ENCODE measurements around the gene RAB11A. TPM values are rescaled to one million over a fixed set of nuclear protein-coding genes. Genes with fewer than 3 reads are reported as not detected.
"Not testable (repeated sequence)": the region's sequence is repeated elsewhere in the genome, so short reads cannot be mapped to it uniquely, and the experiment has no call there.

RAB11A gene
- total RNA-seq, 1 donor from 2014 or later, result 703 TPM

DNA sequence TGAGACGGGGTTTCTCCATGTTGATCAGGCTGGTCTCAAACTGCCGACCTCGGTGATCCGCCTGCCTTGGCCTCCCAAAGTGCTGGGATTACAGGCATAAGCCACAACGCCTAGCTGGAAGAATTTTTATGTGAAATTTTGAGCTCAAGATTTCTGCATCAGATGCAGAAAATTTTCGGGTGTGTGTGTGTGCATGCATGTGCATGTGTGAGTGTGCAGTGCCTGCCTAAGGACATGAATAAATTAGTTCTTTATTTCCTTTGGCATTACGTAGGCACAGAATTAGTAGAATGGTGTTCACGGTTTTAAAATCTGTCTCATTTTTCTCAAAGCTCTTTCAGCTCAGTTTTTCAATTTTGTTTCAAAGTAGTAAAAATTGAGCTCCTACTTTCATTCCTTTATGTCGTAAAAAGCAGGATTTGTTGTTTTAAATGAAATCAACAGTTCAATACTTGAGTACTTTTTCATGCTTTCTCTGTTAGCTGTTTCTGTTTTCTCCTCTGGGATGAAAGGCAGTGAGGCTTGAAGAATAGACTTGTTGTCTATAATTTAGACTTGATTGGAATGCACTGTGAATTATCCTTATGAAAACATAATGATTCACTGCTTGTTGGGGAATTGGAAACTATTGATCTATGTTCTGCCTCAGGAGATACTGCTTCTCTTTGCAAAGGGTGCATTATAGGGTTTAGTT, 23.3 kb upstream of the RAB11A start:
- peak; percentile 70 for DNase-seq (ENCODE audit: low read depth)

DNA sequence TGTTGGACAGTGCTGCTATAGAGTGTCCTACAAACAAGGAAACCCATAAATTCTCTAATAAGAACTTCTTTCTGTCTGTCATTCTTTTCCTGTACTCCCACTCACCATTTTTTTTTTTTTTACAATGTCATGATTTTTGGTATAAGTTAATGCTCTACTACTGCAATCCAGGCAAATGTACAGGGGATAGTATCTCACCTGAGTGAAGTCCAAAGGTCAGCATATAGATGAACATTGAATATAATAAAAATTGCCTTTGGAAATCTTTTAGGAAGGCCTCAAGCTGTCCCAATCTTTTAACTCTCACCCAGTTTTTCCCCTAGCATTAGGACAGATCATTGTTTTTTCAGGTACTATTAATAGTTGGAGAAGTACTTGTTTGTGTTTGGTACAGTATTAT, 21.3 kb upstream of the RAB11A start:
- no peak for DNase-seq (ENCODE audit: low read depth)

DNA sequence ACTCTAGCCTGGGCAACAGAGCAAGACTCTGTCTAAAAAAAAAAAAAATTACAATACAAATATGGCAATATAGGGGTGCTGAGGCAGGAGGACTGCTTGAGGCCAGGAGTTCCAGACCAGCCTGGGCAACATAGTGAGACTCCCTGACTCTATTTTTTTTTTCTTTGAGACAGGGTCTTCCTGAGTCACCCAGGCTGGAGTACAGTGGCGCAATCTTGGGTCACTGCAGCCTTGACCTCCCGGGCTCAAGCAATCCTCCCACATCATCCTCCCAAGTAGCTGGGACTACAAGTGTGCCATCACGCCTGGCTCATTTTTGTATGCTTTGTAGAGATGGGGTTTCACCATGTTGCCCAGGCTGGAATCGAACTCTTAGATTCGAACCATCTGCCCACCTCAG, 17.3 kb upstream of the RAB11A start:
- DNase-seq (ENCODE audit: low read depth), result no peak

DNA sequence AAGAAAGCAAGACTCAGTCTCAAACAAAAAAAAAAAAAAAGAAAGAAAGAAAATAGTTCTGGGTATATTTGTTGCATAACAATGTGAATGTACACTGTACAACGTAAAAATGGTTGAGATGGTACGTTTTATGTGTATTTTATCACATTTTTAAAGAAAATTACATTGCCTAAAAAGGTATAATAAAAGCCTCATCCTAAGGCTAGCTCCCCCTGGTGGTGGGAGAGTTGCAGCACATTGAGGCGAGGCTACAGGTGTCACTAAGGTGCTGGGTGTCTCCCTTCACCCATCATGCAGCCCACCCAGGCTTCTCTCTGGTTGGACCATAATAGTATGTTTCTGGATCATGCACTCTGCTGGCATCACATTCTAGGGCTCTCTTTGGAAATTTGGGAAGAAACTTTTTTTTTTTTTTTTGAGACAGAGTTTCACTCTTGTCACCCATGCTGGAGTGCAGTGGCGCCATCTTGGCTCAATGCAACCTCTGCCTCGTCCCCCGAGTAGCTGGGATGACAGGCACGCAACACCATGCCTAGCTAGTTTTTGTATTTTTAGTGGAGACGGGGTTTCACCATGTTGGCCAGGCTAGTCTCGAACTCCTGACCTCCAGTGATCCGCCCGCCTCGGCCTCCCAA, 12.4 kb upstream of the RAB11A start:
- peak; percentile 46 for DNase-seq (ENCODE audit: low read depth)

DNA sequence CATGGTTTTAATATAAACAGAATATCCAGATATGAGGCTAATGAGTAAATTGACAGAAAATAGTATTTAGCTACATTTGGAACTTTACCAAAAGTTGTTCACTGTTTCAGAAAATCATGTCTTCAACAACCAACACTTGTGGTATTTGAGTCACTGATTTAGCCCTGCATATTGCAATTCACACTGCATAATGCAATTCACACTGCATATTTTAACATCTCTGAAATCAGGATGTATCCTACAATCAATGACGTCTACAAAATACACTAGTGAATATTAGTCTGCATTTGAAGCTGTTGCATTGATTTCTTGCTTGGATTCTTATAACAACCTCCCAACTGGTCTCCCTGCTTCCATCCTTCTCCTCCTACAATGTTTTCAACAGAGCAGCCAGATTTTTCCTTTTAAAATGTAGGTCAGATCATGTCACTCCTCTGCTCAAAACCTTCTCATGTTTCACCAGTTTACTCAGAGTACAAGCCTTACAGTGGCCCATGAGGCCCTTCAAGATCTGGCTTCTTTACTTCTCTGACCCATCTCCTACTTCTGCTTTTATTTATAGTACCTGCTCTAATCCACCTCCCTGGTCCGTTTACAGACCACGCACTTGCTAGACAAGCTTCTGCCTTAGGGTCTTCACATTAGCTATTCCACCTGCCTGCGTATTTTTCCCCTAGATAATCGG, 11.4 kb upstream of the RAB11A start:
- DNase-seq (ENCODE audit: low read depth), result no peak

DNA sequence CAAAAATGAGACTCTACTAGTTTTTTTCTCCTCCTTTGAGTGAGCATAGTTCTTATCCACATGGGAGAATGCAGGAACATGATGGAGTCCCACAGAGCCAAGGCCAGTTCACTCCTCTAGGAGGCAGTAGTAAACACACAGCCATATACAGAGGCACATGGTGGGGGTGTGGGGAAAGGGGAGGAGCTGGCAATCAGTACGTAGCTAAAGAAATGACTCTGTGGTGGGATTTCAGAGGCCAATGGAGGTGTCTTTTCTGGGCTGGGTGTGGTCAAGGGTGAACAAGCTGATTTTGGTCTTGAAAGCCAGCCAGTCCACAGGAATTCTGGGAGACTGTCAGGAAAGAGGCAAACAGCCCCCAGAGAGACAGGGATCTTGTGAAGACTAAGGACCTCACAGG, 6.6 kb upstream of the RAB11A start:
- DNase-seq (ENCODE audit: low read depth), result peak; percentile 66

DNA sequence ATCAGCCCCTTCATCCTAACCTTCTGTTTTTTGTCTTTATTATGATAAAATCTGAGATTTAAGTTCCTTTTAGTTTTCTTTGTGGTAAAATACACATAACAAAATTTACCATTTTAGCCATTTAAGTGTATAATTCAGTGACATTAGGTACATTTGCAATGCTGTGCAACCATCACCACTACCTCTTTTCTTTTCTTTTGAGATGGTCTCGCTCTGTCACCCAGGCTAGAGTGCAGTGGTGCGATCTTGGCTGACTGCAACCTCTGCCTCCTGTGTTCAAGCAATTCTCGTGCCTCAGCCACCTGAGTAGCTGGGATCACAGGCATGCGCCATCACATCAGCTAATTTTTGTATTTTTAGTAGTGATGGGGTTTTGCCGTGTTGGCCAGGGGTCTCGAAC, 6.2 kb upstream of the RAB11A start:
- no peak for DNase-seq (ENCODE audit: low read depth)

DNA sequence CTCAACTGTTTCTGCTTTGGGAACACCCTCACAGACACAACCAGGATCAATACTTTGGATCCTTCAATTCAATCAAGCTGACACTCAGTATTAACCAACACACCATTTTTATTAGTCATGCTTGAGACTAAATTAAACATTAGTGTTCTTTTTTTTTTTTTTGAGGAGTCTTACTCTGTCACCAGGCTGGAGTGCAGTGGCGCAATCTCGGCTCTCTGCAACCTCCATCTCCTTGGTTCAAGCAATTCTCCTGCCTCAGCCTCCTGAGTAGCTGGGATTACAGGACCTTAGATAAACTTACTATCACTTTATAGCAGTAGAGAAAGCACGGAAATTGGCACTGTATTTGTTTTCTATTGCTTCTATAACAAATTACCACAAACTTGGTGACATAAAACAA, 2.0 kb upstream of the RAB11A start:
- DNase-seq (ENCODE audit: low read depth), result peak; percentile 16

DNA sequence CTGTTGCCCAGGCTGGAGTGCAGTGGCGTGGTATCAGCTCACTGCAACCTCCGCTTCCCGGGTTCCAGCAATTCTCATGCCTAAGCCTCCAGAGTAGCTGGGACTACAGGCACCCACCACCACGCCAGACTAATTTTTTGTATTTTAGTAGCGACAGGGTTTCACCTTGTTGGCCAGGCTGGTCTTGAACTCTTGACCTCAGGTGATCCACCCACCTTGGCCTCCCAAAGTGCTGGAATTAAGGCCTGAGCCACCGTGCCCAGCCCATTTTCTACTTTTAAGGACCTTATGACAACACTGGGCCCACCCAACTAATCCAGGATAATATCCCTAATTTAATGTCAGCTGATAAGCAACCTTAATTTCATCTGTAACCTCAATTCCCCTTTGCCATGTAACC, 1.4 kb upstream of the RAB11A start:
- not testable (repeated sequence) for DNase-seq (ENCODE audit: low read depth)

DNA sequence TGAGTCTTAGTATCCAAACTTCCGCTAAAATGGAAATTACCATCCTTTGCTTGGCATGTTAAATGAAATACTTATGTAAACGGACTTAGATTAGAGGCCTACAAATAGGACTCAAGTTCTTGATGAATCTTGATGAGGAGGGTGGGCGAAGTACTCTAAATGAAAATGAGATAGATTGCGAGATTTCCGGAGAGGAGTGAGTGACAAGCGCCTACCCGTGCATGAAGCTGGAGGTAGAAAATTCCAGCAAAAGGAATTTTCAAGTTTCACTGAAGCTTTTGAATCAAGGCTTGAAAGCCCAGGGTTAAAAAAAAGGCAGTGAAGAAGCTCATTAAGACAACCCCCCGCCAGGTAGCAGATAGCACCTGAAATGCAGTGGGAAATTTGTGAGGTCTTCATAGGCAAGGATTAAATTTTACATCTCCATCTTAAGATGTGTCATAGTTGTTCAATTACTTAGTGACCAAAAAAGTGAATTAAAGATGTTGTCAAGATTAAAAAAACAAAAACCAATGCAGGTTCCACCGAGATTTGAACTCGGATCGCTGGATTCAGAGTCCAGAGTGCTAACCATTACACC, 655 bp upstream of the RAB11A start:
- DNase-seq (ENCODE audit: low read depth), result no peak

DNA sequence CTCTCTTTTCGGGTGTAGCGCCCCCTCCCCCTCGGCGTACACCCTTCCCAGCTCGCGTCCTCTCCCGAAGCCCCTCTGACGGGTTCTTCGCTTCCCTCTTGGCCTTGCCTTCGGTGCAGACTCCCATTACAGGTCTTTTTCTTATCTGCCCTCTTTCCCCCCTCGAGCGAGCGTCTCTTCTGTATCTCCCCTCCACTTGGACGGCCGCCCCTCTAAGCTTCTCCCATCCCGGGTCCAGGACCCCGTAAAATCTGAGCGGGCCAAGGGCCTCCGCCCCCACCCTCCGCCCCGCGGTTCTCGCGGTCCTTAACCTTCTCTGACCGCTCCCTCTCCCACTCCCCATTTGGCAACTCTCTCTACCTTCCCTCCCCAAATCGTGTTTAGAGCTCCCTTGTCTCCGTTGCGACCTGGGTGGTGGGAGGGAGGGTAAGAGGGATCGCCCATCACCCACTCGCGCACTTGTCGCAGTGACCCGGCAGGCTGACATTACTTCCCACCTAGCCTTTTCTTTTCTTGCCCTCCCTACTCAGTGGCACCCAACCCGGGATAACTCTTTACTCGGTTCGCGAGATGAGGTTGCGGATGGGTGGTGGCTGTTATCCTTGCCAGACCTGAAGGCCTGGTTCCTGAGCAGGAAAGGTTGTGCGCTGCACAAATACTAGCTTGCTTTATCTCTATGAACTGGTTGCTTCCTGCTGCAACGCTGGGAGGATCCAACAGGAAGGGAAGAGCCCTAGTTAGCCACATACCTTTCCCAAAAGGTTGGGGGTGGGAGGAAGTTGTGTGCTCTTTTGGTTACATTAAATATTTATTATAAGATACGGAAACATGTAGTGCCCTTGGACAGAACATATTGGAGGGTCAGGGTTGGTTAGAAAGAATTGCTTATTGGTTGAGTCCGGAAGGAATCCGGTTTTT, 922 bp downstream of the RAB11A start:
- peak; percentile 46 for DNase-seq (ENCODE audit: low read depth)

DNA sequence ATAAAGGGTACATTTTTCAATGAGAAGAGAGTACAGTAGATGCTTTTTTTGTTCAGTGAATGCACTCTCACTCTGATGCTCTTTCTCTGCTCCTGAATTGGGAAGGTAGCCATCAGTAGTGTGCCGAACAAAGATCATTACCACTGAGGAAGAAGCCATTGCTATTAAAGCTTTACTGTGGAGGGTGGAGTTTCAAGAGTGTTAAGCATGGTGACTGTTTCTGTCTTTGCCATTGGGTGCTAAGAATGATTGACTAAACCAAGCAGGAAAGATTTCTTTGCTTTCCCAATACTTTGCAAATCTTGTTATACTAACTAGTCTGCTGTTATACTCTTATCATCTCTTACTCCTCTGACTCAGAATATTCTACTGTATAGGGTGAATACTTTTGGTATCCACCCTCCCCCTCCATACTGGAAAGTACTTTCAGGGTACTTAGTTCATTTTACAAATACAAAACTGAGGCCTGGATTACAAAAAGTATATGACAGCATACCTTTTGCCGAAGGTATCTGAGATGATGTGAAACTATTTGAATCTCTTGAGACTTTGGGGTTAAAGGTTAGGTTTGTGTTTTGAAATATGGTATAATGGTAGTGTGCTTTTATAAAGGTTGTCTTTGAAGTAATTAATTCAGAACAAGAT, 1.7 kb downstream of the RAB11A start:
- DNase-seq (ENCODE audit: low read depth), result peak; percentile 82

DNA sequence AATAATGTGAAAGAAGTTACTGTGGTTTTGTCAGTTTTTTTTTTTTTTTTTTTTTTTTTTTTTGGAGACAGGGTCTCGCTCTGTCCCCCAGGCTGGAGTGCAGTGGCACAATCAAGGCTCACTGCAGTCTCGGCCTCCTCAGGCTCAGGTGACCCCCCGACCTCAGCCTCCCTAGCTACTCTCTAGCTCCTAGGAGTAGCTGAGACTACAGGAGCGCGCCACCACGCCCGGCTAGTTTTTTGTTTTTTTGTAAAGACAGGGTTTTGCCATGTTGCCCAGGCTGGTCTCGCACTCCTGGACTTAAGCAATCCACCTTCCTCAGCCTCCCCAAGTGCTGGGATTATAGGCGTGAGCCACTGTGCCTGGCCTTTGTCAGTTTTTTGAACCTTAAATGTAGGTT, 2.6 kb downstream of the RAB11A start:
- DNase-seq (ENCODE audit: low read depth), result not testable (repeated sequence)

DNA sequence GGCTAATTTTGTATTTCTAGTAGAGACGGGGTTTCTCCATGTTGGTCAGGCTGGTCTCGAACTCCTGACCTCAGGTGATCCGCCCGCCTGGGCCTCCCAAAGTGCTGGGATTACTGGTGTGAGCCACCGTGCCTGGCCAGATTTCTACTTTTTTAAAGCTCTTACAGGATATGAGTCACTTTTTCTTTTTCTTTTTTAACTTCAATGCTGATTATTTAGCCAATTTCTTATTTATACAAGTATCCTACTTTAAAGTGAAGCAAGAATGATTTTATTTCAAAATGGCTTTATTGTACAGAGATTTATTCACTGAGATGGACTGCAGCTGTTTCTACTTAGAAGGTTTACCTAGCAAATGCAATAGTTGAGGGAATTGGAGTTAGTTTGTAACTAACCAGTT, 3.3 kb downstream of the RAB11A start:
- DNase-seq (ENCODE audit: low read depth), result peak; percentile 15

DNA sequence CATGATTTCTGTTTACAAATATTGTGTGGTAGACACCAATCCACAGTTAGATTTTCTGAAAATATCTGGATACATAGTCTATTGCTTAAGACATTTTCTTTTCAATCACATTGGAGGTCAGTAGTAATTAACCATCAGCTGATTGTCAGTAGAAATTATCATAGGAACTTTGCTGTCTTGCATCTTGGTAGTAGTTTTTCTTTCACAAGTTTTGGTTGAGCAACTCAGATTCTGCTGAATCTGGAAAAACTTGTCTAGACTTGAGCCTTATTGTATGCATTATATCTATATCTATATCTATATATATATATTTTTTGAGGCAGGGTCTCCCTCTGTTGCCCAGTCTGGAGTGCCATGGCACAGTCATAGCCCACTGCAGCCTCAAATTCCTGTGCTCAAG, 4.0 kb downstream of the RAB11A start:
- DNase-seq (ENCODE audit: low read depth), result no peak

DNA sequence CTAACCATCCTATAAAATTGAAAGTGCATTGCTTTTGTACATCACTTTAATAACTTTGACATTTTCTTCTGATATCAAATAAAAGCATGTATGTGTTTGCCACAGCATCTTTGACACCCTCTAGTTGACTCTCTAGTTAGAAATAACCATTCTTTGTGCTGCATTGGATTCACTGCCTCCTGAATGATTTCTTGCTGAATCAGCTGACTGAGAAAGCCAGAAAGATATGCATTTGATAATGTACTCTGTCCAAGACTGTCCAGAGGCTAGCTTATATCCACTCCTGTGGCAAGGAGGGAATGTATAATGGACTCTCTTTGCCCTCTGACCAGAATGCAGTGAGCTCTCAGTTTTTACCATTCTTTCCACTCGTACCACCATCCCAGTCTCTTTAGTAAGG, 6.2 kb downstream of the RAB11A start:
- no peak for DNase-seq (ENCODE audit: low read depth)

DNA sequence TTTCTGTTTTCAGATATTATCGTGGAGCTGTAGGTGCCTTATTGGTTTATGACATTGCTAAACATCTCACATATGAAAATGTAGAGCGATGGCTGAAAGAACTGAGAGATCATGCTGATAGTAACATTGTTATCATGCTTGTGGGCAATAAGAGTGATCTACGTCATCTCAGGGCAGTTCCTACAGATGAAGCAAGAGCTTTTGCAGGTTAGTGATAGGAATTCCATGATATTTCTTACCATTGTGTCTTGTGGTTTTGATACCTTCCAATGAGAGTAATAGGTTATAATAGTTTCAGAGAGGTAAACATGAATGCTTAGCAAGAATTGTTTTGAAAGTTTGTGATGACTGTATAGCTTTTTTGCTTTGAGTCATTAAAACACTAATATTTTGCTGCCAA, 8.5 kb downstream of the RAB11A start:
- DNase-seq (ENCODE audit: low read depth), result peak; percentile 13

DNA sequence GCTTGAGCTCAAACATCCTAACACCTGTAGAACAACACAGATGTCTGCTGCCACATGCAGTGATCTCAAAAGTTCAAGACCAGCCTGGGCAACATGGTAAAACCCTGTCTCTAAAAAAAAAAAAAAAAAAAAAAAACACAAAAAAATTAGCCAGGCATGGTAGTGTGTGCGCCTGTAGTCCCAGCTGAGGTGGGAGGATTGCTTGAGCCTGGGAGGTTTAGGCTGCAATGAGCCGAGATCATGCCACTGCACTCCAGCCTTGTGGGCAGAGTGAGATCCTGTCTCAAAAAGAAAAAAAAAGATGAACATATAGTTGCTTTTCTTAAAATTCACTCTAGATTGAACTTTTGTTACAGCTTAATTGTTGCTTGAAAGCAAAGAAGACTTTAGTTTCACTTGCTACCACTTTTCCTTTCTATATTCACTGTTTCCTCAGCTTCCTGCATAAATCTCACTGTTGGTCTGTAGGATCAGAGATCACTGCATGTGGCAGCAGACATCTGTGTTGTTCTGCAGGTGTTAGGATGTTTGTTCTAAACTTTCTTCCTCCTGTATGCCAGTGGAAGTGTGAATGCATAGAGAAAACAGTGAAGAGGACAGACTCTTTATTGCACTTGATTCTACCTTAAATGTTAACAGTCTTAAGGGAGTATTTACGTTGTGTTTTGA, 12.6 kb downstream of the RAB11A start:
- DNase-seq (ENCODE audit: low read depth), result no peak

DNA sequence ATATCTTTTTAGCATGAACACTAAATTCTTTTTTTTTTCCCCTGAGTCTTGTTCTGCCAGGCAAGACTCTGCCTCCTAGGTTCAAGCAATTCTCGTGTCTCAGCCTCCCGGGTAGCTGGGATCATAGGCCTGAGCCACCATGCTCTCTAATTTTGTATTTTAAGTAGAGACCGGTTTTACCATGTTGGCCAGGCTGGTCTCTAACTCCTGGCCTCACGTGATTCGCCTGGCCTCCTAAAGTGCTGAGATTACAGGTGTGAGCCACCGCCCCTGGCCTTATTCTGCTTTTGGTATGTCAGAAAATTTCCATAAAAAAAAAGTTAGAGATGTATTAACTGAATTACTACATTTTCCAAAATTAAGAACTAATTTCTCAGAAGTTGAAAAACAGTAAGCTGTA, 14.3 kb downstream of the RAB11A start:
- DNase-seq (ENCODE audit: low read depth), result no peak

DNA sequence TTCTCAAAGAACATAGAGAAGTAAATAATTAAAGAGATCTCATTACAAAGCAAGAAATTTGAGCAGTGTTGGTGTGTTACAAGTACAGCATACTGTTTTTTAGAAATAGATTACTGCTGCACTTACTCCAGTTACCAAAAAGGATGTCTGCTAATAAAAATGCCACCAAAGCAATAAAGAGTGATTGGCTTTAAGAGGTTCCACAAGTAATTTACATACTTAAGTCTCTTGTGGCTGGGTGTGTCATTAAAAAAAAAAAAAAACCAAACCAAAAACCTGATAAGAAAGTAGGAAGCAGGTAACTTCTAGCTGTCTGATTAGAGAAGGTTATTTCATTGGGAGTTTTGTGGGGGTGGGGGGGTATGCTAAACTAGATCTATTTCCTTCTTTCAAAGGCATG, 15.2 kb downstream of the RAB11A start:
- DNase-seq (ENCODE audit: low read depth), result peak; percentile 12
